Measurements from ENCODE around the gene MTAP. TPM values are rescaled to one million over a fixed set of nuclear protein-coding genes. Genes with fewer than 3 reads are reported as not detected.

Gene MTAP
- total RNA-seq, 1 donor from 2014 or later: 43.2 TPM

DNA sequence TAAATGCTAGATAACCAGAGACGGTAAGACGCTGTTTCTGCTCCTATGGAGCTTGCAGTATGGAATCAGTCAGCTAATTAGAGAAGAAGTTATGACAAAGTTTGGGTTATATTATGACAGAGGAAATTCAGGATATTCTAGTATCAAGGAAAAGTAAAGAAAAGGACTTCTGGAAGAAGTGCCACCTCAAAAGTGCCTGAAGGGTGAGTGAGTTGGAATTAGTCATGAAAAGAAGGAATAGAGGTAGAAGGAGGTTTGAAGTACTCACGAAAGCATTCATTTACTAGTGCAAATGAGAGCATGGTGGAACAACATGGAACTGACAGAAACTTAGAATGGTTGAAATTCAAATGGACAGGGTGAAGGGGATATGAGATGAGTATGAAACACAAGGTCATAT, 40.4 kb upstream of the MTAP start:
- peaks cover 22% of the 10 kb centered on the region for H3K27me3 Mint-ChIP-seq
- POLR2A ChIA-PET: no interaction called here
- DNase-seq (no peak), ATAC-seq (ENCODE audit: low read depth) (no peak)
- H3K4me3 Mint-ChIP-seq: no peak overlapping the region
- H3K4me1 Mint-ChIP-seq: no peaks in the 10 kb centered on the region
- CTCF ChIA-PET: no interaction called here
- intact Hi-C loops (cut with micrococcal nuclease): no loop called here
- TF ChIP-seq, protein P1, sequence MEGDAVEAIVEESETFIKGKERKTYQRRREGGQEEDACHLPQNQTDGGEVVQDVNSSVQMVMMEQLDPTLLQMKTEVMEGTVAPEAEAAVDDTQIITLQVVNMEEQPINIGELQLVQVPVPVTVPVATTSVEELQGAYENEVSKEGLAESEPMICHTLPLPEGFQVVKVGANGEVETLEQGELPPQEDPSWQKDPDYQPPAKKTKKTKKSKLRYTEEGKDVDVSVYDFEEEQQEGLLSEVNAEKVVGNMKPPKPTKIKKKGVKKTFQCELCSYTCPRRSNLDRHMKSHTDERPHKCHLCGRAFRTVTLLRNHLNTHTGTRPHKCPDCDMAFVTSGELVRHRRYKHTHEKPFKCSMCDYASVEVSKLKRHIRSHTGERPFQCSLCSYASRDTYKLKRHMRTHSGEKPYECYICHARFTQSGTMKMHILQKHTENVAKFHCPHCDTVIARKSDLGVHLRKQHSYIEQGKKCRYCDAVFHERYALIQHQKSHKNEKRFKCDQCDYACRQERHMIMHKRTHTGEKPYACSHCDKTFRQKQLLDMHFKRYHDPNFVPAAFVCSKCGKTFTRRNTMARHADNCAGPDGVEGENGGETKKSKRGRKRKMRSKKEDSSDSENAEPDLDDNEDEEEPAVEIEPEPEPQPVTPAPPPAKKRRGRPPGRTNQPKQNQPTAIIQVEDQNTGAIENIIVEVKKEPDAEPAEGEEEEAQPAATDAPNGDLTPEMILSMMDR (IDR thresholded peaks at IDR 0.05): no peak
- no peaks in the 10 kb centered on the region for H3K36me3 Mint-ChIP-seq (ENCODE audit: low read depth)
- no peaks in the 10 kb centered on the region for H3K9me3 Mint-ChIP-seq
- H3K27ac Mint-ChIP-seq: no peak overlapping the region

DNA sequence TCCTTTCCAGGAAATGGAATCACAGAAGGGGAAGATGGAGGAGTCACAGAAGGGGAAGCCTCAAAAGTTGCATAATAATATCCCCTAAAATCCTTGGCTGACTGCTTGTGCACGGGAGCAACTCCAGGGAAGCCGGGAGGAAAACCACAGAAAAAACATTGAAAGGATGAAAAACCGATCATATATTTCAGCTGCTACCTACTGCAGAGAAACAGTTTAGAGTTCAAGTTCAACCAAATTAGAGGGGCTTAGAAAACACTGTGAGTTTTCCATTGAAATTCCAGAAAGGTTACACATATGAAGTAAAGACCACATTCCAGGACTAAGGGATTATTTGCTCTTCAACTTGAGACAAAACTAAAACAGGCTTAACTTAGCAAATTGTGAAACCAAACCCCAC, 37.6 kb upstream of the MTAP start:
- H3K27me3 Mint-ChIP-seq: peaks cover 32% of the 10 kb centered on the region
- H3K36me3 Mint-ChIP-seq (ENCODE audit: low read depth): no peaks in the 10 kb centered on the region
- TF ChIP-seq, protein P1 (IDR thresholded peaks at IDR 0.05): no peak
- H3K27ac Mint-ChIP-seq: no peak overlapping the region
- H3K4me1 Mint-ChIP-seq: no peaks in the 10 kb centered on the region
- ATAC-seq (ENCODE audit: low read depth): no peak
- intact Hi-C loops (cut with micrococcal nuclease): no loop called here
- CTCF ChIA-PET: no interaction called here
- no peaks in the 10 kb centered on the region for H3K9me3 Mint-ChIP-seq
- no peak for DNase-seq
- POLR2A ChIA-PET: no interaction called here
- H3K4me3 Mint-ChIP-seq: no peak overlapping the region

DNA sequence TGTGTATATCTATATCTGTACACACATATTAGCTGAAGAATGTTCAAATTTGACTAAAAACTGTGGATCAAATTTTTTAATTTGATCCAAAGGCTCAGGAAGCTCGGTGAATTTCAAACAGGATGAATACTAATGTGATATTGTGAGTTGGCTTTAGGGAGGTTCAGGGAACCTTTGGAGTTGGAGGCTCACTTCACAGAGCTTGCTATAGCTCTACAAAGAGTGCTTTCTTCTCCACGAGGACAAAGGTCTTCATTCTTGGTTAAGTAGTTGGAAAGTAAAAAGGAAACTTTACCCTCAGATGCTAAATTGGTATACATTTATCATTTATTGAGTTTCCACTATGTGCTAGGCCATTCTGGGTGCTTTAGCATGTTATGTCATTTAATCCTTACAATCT, 36.3 kb upstream of the MTAP start:
- Mint-ChIP-seq H3K9me3 (no peaks in the 10 kb centered on the region), H3K4me1 (no peaks in the 10 kb centered on the region), H3K36me3 (ENCODE audit: low read depth) (no peaks in the 10 kb centered on the region), H3K27ac (no peak overlapping the region), H3K27me3 (peaks cover 28% of the 10 kb centered on the region), H3K4me3 (no peak overlapping the region)
- ATAC-seq (ENCODE audit: low read depth): no peak
- TF ChIP-seq, protein P1 (IDR thresholded peaks at IDR 0.05): no peak
- intact Hi-C loops (cut with micrococcal nuclease): no loop called here
- DNase-seq: no peak
- ChIA-PET CTCF (no interaction called here), POLR2A (no interaction called here)

GRCh38 chr9:21770871-21771560, 31.4 kb upstream of the MTAP start:
- no peaks in the 10 kb centered on the region for H3K4me1 Mint-ChIP-seq
- intact Hi-C loops (cut with micrococcal nuclease): no loop called here
- H3K36me3 Mint-ChIP-seq (ENCODE audit: low read depth): no peaks in the 10 kb centered on the region
- ATAC-seq (ENCODE audit: low read depth): no peak
- no peak overlapping the region for H3K27ac Mint-ChIP-seq
- peaks cover 16% of the 10 kb centered on the region for H3K27me3 Mint-ChIP-seq
- no peaks in the 10 kb centered on the region for H3K9me3 Mint-ChIP-seq
- CTCF ChIA-PET: interaction anchor here (0.8 kb wide), 1 partner anchor 441 kb away, joined by 3 read pairs; no protein-coding TSS in a partner anchor
- no peak overlapping the region for H3K4me3 Mint-ChIP-seq
- no peak for DNase-seq
- POLR2A ChIA-PET: no interaction called here
- TF ChIP-seq, protein P1 (IDR thresholded peaks at IDR 0.05): no peak

GRCh38 chr9:21777701-21778100, 24.7 kb upstream of the MTAP start:
- intact Hi-C loops (cut with micrococcal nuclease): no loop called here
- POLR2A ChIA-PET: no interaction called here
- no peak for DNase-seq
- no peak for ATAC-seq (ENCODE audit: low read depth)
- Mint-ChIP-seq H3K4me1 (no peaks in the 10 kb centered on the region), H3K9me3 (no peaks in the 10 kb centered on the region), H3K27me3 (no peaks in the 10 kb centered on the region), H3K36me3 (ENCODE audit: low read depth) (no peaks in the 10 kb centered on the region), H3K4me3 (no peak overlapping the region), H3K27ac (no peak overlapping the region)
- TF ChIP-seq, protein P1 (IDR thresholded peaks at IDR 0.05): no peak
- CTCF ChIA-PET: no interaction called here
